SH-SY5Y (cell line): ENCODE data around the gene FKBP4.
A peak's percentile ranks its signal among the peaks of the same experiment; 100 is the strongest.

ENCODE experiments used
- GATA2 ChIP-seq: IDR thresholded peaks from 2 replicates; pipeline ENCODE4 v1.6.1; 2011; ENCODE audit warnings: mild to moderate bottlenecking, low read depth, low read length
- GATA3 ChIP-seq: IDR thresholded peaks from 2 replicates; pipeline ENCODE4 v1.6.1; 2011; ENCODE audit warnings: low read depth, mild to moderate bottlenecking, low read length, moderate library complexity

GRCh38 chr12:2754208-2754607, 40.6 kb upstream of the FKBP4 start:
- TF ChIP-seq GATA2 (peak; percentile 73), GATA3 (peak; percentile 74)
